Neural cell (in vitro differentiated cells): Measurements from ENCODE around the gene PTEN. TPM values are rescaled to one million over a fixed set of nuclear protein-coding genes. Genes with fewer than 3 reads are reported as not detected.

ENCODE experiments used
- H2AFZ ChIP-seq: fragments of 200-600, 300-800 bp; sonication (generic), shearing (Covaris generic); 2 replicates; pipeline ENCODE4 v1.6.0; 2014; ENCODE audit warnings: low read depth, mild to moderate bottlenecking, antibody characterized with exemption, low read length, moderate library complexity
- H3F3A ChIP-seq: fragments of 200-600 bp; shearing (Covaris generic); 2 replicates; pipeline ENCODE4 v1.6.1; 2016; ENCODE audit warnings: mild to moderate bottlenecking, moderate library complexity, mixed read lengths, antibody characterized with exemption, low read length; ENCODE audit not compliant: insufficient read depth, poor library complexity, severe bottlenecking
- H3K27ac ChIP-seq: fragments of 200-600, 300-800 bp; sonication (generic), shearing (Covaris generic); 2 replicates; pipeline ENCODE4 v1.5.1; 2014; ENCODE audit warnings: mild to moderate bottlenecking, low read length, moderate library complexity
- H3K27me3 ChIP-seq: fragments of 300-800, 200-600 bp; sonication (generic), shearing (Covaris generic); 2 replicates; pipeline ENCODE4 v1.6.0; 2014; ENCODE audit warnings: mild to moderate bottlenecking, low read depth, low read length, moderate library complexity; ENCODE audit not compliant: insufficient read depth
- H3K36me3 ChIP-seq: fragments of 300-800, 200-600 bp; sonication (generic), shearing (Covaris generic); 2 replicates; pipeline ENCODE4 v1.5.1; 2014; ENCODE audit warnings: mild to moderate bottlenecking, antibody characterized with exemption, low read length, moderate library complexity; ENCODE audit not compliant: insufficient read depth
- H3K4me2 ChIP-seq: fragments of 300-800, 200-600 bp; sonication (generic), shearing (Covaris generic); 2 replicates; pipeline ENCODE4 v1.6.0; 2014; ENCODE audit warnings: mild to moderate bottlenecking, low read length
- H3K4me3 ChIP-seq: fragments of 300-800, 200-600 bp; sonication (generic), shearing (Covaris generic); 2 replicates; pipeline ENCODE4 v1.5.1; 2014; ENCODE audit warnings: mild to moderate bottlenecking, low read length, moderate library complexity
- H3K79me2 ChIP-seq: fragments of 200-600 bp; shearing (Covaris generic); replicated peaks from 2 replicates; pipeline ENCODE4 v1.6.0; 2014; ENCODE audit warnings: mild to moderate bottlenecking, low read length, moderate library complexity; ENCODE audit not compliant: insufficient read depth
- H3K9ac ChIP-seq: fragments of 300-800, 200-600 bp; sonication (generic), shearing (Covaris generic); 2 replicates; pipeline ENCODE4 v1.6.1; 2016; ENCODE audit warnings: mild to moderate bottlenecking, low read length, mixed read lengths
- H3K9me2 ChIP-seq: fragments of 200-600 bp; shearing (Covaris generic); 2 replicates; pipeline ENCODE4 v1.6.1; 2016; ENCODE audit warnings: mild to moderate bottlenecking, low read length, mixed read lengths; ENCODE audit not compliant: insufficient read depth
- H3K9me3 ChIP-seq: fragments of 200-600, 300-800 bp; sonication (generic), shearing (Covaris generic); 2 replicates; pipeline ENCODE4 v1.6.1; 2016; ENCODE audit warnings: mild to moderate bottlenecking, mixed run types, low read length, moderate library complexity, mixed read lengths
- H4K20me1 ChIP-seq: fragments of 200-600 bp; shearing (Covaris generic); 2 replicates; pipeline ENCODE4 v1.6.1; 2016; ENCODE audit warnings: mild to moderate bottlenecking, mixed run types; ENCODE audit not compliant: insufficient read depth
- CTCF ChIP-seq: fragments of 450-650 bp; IDR thresholded peaks from 2 replicates; pipeline ENCODE4 v1.5.1; 2014; ENCODE audit warnings: antibody characterized with exemption, mild to moderate bottlenecking, moderate library complexity; ENCODE audit not compliant: poor library complexity, severe bottlenecking
- EP300 ChIP-seq: fragments of 450-650 bp; conservative IDR thresholded peaks from 2 replicates; pipeline ENCODE4 v1.6.1; 2014; ENCODE audit warnings: antibody characterized with exemption, mild to moderate bottlenecking, moderate library complexity; ENCODE audit not compliant: poor library complexity, severe bottlenecking
- EZH2 ChIP-seq: fragments of 200-600, 300-800 bp; shearing (Covaris generic), sonication (generic); IDR thresholded peaks from 2 replicates; pipeline ENCODE4 v1.6.1; 2014; ENCODE audit warnings: antibody characterized with exemption, low read length, borderline replicate concordance, mild to moderate bottlenecking; ENCODE audit not compliant: insufficient read depth, poor library complexity, severe bottlenecking
- MXI1 ChIP-seq: fragments of 450-650 bp; conservative IDR thresholded peaks from 2 replicates; pipeline ENCODE4 v1.6.1; 2014; ENCODE audit warnings: antibody characterized with exemption, mild to moderate bottlenecking; ENCODE audit not compliant: poor library complexity, severe bottlenecking
- POLR2AphosphoS5 ChIP-seq: IDR thresholded peaks from 2 replicates; pipeline ENCODE4 v1.6.1; 2012
- RAD21 ChIP-seq: fragments of 450-650 bp; conservative IDR thresholded peaks from 2 replicates; pipeline ENCODE4 v1.6.1; 2014; ENCODE audit warnings: antibody characterized with exemption, mild to moderate bottlenecking, moderate library complexity
- SMC3 ChIP-seq: fragments of 450-650 bp; conservative IDR thresholded peaks from 2 replicates; pipeline ENCODE4 v1.6.1; 2014; ENCODE audit warnings: antibody characterized with exemption, mild to moderate bottlenecking, moderate library complexity; ENCODE audit not compliant: poor library complexity
- TAF1 ChIP-seq: IDR thresholded peaks from 2 replicates; pipeline ENCODE4 v1.6.1; 2012; ENCODE audit warnings: low read depth
- polyA plus RNA-seq: library from polyadenylated mRNA; depleted of rRNA; stranded (reverse); fragments of >200 nt; gene quantifications from 2 replicates; pipeline ENCODE4 v1.2.3, GENCODE V29; 2014
- TF ChIP-seq, protein P1 (sequence below): IDR thresholded peaks from 2 replicates; pipeline ENCODE4 v1.6.1; 2012; ENCODE audit warnings: borderline replicate concordance

The PTEN gene
- polyA plus RNA-seq, 1 donor from 2014 or later, result 47.3 TPM

GRCh38 chr10:87952612-87953011 is 89.2 kb downstream of the PTEN start:
- no peak overlapping the region for H2AFZ ChIP-seq

GRCh38 chr10:87956055-87956454 is 92.6 kb downstream of the PTEN start:
- H3K9ac ChIP-seq, result no peak overlapping the region

More at GRCh38 chr10:87952612-87953011, 89.2 kb downstream of the PTEN start:
- Histone ChIP-seq H3K27me3 (no peaks in the 10 kb centered on the region), H3K27ac (no peak overlapping the region), H3F3A (no peaks in the 10 kb centered on the region), H3K79me2 (no peaks in the 10 kb centered on the region), H3K4me3 (no peak overlapping the region), H3K4me2 (no peak overlapping the region), H3K36me3 (peaks cover under 1% of the 10 kb centered on the region), H3K9ac (no peak overlapping the region), H4K20me1 (no peaks in the 10 kb centered on the region), H3K9me3 (no peaks in the 10 kb centered on the region), H3K9me2 (no peaks in the 10 kb centered on the region)
- TF ChIP-seq EP300 (no peak), TAF1 (no peak), POLR2AphosphoS5 (no peak), SMC3 (no peak), RAD21 (no peak), EZH2 (no peak), CTCF (no peak), MXI1 (no peak)
- TF ChIP-seq, protein P1, sequence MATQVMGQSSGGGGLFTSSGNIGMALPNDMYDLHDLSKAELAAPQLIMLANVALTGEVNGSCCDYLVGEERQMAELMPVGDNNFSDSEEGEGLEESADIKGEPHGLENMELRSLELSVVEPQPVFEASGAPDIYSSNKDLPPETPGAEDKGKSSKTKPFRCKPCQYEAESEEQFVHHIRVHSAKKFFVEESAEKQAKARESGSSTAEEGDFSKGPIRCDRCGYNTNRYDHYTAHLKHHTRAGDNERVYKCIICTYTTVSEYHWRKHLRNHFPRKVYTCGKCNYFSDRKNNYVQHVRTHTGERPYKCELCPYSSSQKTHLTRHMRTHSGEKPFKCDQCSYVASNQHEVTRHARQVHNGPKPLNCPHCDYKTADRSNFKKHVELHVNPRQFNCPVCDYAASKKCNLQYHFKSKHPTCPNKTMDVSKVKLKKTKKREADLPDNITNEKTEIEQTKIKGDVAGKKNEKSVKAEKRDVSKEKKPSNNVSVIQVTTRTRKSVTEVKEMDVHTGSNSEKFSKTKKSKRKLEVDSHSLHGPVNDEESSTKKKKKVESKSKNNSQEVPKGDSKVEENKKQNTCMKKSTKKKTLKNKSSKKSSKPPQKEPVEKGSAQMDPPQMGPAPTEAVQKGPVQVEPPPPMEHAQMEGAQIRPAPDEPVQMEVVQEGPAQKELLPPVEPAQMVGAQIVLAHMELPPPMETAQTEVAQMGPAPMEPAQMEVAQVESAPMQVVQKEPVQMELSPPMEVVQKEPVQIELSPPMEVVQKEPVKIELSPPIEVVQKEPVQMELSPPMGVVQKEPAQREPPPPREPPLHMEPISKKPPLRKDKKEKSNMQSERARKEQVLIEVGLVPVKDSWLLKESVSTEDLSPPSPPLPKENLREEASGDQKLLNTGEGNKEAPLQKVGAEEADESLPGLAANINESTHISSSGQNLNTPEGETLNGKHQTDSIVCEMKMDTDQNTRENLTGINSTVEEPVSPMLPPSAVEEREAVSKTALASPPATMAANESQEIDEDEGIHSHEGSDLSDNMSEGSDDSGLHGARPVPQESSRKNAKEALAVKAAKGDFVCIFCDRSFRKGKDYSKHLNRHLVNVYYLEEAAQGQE, result no peak

More at GRCh38 chr10:87956055-87956454, 92.6 kb downstream of the PTEN start:
- Histone ChIP-seq H2AFZ (no peak overlapping the region), H3K27me3 (no peaks in the 10 kb centered on the region), H3K36me3 (peaks cover 5% of the 10 kb centered on the region), H3K4me2 (no peak overlapping the region), H3F3A (no peaks in the 10 kb centered on the region), H3K9me2 (no peaks in the 10 kb centered on the region), H3K27ac (no peak overlapping the region), H4K20me1 (no peaks in the 10 kb centered on the region), H3K4me3 (no peak overlapping the region), H3K79me2 (no peaks in the 10 kb centered on the region), H3K9me3 (no peaks in the 10 kb centered on the region)
- TF ChIP-seq SMC3, result no peak
- TF ChIP-seq POLR2AphosphoS5, result no peak
- TF ChIP-seq EP300, result no peak
- TF ChIP-seq RAD21, result no peak
- TF ChIP-seq TAF1, result no peak
- no peak for TF ChIP-seq EZH2
- TF ChIP-seq CTCF, result no peak
- no peak for TF ChIP-seq MXI1
- TF ChIP-seq, protein P1, result no peak
